GM19238 (cell line): Measurements from ENCODE around the gene ZNF217.
"Not testable (repeated sequence)": the region's sequence is repeated elsewhere in the genome, so short reads cannot be mapped to it uniquely, and the experiment has no call there.

Experiments
- DNase-seq: peaks from one replicate; pipeline ENCODE4 v3.0.0; 2011; ENCODE audit warnings: low spot score; ENCODE audit not compliant: insufficient read length

Gene ZNF217

DNA sequence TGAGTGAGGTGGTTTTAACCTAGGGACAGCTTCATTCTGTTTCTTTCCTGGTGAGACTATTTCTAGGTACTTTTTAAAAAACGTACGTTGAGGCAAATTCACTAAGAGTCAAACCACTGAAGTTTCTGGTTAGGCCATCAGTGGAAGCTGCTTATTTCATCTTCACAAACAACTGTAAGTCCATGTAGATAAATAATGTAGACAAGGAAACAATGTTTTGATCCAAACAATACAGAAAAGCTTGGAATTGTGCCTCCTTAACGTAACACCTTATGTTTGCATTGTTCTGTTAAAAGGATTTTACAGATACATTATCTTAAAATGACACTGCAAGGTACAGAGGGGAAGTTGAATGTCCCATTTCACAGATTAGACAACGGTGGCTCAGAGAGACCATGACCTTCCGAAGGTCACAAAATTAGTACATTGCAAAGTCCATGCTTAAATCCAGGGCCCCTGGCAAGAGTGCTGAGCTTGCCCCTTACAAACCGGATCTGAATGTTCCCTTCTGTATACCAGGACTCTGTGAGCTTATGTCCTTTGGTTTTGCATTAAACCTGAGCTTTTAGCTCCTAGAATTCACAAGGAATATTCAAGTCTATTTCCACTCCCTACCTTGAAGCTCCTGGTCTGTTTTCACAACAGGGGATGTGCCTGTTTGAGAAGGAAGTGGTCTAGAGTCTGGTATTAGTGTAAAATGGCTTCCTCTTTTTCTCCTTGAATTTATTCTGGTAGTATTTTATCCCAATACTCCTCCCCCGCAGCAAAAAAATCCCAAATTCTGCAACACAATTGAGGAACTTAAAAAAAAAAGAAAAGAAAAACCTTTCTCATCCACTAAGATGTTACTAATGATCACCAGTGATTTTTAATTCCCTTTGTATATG is 28.9 kb upstream of the ZNF217 start:
- DNase-seq = no peak

DNA sequence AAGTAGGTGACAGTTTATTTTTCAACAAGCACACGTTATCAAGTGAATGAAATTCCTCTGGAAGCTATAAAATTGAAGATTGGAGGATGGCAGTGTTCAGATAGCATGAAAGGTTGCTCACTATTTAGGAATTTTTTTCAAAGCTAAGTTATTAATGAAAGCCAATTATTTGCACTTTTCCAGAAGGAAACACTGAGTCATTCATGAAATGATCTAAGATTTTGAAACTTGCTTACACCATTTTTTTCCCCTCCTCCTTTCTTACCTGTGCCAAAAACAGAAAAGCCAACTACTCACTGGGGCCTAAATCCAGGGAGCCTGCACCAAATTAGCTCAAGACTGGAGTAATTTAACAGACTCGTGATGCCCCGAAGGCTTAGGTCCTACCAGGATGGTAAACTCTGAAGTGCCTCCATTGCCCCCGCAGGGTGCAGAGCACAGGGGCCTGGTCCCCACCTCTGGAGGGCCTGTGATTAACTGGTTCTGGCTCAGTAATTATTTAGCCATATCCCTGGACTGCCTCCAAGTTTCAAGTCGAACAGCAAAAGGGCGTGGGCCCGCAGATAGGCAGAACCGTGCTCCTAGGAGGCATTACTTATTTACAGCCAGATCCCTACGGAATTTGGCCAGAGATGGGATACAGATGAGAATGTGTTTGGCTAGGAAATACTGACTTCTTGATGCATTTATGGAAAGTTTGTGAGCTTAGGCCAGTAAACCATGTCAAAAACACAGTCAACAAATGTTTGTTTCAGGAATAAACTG is 28.0 kb upstream of the ZNF217 start:
- DNase-seq = no peak

DNA sequence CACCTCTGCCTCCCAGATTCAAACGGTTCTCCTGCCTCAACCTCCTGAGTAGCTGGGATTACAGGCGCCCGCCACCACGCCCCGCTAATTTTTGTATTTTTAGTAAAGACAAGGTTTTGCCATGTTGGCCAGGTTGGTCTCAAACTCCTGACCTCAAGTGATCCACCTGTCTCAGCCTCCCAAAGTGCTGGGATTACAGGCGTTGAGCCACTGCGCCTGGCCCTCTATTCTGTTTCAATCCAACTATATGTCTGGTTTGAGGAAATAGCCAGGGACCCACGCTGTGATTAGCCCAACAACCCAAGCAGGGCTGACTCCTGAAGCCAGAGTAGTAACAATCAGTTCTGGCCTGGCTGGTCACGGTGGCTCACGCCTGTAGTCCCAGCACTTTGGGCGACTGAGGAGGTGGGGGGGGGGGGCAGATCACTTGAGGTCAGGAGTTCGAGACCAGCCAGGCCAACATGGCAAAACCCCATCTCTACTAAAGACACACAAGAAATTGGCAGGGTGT is 24.9 kb upstream of the ZNF217 start:
- DNase-seq = not testable (repeated sequence)

DNA sequence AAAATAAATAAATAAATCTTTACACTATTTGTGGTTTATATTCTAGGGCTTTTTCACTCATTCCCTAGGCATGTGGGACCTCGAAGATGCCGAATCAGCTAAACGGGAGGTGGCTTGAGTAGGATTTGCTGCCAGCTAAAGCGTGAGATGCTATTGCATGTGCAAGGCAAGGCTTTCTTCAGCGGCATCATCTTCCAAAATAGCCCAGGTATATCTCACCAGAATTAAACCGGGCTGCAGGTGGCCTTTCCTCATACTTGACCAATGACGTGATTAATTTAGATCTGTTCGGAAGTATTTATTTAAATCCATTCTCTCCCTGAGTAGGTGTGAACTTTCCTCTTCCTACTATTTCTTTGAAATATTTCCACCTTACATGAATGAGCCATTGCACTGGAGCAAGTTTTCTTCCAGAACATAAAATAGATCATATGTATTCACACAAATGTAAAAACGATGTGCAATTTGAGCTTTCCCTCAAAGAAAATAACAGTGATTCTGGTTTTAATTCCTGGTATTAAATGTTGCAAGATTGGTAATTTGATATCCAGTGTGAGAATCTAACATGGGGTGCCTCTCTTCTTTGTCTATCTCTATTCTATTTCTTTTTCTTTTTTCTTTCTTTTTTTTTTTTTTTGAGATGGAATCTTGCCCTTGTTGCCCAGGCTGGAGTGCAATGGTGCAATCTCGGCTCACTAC is 24.3 kb upstream of the ZNF217 start:
- no peak for DNase-seq

DNA sequence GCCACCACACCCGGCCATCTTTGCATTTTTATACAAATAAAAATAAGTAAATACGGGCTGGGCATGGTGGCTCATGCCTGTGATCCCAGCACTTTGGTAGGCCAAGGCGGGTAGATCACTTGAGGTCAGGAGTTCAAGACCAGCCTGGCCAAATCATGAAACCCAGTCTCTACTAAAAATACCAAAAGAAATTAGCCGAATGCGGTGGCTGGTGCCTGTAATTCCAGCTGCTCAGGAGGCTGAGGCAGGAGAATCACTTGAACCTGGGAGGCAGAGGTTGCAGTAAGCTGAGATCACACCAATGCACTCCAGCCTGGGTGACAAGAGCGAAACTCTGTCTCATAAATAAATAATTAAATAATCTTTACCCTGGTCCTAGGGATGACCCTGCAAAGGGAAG is 22.9 kb upstream of the ZNF217 start:
- DNase-seq = not testable (repeated sequence)

DNA sequence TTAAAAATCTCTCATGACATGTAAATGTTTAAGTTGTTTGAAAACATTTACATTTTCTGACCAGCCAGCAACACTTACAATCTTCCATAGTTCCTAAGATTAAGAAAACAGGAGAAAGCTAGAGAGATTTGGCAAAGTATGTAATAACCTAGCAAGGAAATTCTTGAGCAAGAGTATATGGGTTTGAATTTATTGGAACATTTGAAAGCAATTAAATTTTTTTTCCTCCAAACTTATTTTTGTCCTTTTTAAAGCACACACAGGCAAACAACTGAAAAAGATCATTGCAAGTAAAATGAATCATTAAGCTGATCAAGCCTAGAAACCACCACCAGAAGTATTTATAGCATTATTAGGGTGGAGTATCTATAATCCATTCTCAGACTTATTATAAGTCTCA is 20.1 kb upstream of the ZNF217 start:
- no peak for DNase-seq

DNA sequence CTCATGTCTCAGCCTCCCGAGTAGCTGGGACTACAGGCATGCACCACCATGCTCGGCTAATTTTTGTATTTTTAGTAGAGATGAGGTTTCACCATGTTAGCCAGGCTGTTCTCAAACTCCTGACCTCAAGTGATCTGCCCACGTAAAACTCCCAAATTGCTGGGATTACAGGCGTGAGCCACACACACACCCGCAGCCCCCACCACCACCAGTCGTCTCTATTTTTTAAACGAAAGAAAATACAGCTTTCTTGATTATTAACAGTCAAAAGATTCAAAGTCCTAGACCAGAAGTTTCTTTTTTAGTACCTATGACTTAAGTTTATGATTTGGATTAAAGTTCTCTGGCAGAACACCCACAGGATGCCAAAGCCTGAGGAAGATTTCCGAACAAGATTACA is 18.6 kb upstream of the ZNF217 start:
- not testable (repeated sequence) for DNase-seq

DNA sequence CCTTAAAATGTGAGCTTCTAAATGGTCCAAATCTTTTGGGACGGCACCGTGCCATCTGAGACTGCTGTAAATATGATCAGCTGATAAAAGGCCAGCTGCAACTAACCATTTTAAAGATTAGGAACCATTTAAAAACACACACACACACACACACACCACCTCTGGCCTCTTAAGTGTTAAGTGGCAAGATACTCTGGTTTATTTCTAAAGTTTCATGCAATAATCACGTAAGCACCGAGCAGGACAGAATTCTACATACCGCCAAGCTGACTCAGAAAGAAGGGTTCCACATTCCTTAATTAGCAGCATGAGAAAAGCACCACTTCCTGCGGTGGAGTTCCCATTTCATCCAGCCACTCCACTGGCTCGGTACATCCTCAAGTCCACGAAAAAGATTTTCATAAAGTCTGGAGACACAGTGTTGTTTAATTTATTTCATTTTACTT is 17.8 kb upstream of the ZNF217 start:
- no peak for DNase-seq

DNA sequence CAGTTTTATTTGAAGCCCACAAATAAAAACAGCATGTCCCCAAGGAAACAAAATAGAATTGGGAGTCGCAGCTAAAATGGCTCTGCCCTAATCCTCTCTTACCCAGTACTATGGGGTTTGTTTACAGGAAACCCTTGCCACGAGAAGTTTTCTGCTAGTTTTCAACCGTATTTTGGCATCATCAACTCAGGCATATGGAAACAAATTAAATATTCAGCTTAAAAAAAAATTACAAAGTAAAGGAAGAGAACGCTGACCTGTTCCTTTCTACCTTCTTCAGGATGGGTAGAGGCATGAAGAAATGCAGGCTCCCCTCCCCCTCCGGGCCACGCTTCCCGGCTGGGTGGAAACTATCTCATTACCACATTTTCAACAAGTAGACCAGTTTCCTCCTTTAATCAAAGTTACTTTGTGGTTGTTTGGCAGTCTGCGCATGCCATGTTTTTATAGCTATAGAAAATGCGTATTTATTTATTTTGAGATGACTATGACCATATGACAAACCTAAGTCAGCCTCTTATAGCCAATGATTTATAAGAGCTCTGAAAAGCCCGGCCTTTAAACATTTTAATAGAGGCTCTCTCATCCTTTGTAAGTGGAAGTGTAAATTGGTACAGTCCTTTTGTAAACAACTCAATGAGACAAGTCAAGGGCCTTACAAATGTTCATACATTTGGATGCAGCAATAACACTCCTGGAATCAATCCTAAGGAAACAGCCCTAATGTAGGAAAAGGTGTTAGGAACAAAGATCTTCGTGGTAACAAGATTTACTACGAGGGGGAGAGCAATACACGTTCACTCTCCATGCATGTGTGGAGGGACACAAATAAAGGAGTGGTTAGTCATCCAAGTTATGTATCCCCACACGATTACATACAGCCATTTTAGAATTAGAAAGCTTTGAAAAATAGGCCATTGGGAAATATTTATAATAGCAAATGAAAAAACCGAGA is 16.1 kb upstream of the ZNF217 start:
- no peak for DNase-seq

DNA sequence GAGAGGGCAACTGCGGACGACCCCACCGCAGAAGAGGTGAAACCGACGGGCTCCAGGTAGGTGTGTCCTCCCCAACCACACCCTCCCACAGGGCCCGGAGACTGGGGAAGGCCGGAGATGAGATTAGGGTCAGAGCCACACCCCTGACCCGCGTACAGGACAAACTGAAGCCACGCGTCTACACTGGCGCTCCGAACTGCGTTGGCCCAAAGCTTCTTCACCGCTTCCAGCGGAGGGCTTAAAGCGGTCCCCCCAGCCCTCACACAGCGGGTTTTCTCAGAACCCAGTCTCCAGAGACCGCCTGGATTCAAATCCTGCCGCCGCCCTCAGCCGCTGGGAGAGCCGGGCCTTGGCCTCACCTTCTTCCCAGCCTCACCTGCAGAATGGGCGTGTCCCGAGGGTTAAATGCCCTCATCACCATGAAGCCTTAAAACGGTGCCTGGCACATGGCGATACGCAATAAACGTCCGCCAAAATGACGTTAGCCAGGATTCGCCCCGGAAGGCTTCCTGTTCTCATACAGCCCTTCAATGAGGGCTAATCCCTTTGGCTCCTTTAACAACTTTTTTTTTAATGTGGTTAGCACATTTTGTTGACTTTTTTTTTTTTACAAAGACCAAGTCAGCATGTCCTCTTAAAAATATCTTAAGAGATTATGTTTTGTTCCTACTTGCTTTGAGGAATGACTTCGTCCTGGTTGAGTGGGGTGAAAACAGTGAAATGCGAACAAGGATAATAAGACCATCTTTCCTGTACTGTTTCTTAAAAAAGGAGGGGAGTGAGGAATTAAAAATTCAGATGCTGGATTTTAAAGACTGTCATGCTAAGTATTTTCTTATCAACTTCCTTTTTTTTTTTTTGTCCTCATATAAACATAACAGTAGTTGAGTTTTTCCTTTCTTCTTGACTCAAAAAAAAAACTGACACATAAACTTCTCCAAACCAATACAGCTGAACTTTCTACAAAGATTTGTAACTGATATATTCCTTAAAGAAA is 15.1 kb upstream of the ZNF217 start:
- no peak for DNase-seq

DNA sequence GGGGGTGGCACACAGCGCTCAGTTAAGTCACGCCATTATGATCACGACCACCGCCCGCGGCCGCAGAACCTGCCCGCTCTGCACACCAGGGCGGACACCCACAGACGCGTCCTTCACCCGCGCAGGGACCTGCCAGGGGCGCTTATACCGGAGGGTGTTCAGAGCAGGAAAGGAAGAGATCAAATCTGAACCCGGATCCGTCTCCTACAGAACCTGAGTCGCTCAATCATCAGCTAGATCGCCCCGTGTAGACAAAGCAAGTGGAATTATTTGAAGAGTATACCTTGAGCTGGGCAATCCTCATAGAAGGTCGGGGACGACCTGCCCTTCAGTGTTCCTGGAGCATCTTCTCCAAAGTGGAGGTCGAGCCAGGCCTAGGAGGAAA is 14.4 kb upstream of the ZNF217 start:
- DNase-seq = no peak

DNA sequence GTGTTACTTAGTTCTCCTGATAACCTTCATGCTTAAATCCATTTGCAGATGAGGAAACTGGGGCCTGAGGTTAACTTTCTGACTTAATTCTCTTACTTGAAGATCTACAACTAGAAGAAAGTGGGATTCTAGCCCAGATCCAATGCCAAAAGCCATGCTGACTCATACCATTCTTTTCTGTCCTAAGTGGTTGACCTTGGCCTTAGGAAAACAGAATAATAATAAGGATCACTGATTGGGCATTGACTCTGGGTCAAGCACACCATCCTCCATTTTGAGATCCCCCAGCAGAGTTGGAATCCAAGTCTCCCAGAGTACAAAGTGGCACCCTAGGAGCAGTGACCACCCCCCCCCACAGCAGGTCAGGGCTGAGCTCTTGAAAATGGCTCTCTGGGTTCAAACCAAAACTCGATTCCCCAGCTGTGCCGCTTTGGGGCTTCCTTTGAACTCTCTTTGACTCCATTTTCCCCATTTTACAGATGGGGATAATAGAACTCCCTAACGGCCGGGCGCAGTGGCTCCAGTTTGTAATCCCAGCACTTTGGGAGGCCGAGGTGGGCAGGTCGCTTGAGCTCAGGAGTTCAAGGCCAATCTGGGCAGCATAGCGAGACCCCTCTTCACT is 12.8 kb upstream of the ZNF217 start:
- no peak for DNase-seq

DNA sequence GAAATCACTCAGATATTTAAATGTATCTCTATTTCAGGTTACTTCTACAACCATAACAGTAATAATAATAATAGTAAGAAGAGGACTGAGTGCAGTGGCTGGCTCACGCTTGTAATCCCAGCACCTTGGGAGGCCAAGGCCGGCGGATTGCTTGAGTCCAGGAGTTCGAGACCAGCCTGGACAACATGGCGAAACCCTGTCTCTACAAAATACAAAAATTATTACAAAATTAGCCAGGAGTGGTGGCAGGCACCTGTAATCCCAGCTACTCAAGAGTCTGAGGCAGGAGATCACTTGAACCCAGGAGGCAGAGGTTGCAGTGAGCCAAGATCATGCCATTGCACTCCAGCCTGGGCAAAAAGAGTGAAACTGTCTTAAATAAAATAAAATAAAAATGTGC is 11.8 kb upstream of the ZNF217 start:
- DNase-seq = not testable (repeated sequence)

DNA sequence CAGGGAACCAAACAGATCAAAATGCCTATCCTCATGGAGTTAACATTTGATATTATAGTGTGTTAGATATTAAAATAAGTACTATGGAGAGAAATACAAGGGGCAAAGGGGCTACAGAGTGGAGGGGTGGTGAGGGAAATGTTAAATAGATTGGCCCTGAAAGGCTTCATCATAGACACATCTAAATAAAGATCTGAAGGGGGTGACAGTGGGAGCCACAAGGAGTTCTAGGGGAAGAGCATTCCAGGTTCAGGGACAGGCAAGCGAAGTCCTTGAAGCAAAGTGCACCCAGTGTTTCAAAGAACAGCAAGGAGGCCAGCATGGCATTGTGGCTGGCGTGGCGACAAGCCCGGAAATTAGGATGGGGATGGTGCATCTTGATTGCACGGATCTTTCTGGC is 11.2 kb upstream of the ZNF217 start:
- DNase-seq = not testable (repeated sequence)

DNA sequence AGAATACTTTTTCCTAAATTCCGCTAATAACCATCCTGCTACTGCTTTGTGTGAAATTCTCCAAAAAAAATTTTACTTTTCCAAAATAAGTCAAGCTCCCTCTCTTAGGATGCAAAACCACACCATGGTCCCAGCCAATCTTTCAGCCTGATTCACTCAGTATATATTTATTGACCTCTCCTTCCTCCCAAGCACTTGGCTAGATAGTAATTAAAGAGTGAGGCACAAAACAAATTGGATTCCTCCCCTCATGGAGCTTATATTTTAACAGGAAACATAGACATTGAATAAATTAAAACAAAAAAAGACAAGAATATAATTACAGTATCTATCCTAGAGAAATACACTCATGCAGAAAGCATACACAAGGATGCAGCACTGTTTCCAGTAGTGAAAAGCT is 9.0 kb upstream of the ZNF217 start:
- no peak for DNase-seq

DNA sequence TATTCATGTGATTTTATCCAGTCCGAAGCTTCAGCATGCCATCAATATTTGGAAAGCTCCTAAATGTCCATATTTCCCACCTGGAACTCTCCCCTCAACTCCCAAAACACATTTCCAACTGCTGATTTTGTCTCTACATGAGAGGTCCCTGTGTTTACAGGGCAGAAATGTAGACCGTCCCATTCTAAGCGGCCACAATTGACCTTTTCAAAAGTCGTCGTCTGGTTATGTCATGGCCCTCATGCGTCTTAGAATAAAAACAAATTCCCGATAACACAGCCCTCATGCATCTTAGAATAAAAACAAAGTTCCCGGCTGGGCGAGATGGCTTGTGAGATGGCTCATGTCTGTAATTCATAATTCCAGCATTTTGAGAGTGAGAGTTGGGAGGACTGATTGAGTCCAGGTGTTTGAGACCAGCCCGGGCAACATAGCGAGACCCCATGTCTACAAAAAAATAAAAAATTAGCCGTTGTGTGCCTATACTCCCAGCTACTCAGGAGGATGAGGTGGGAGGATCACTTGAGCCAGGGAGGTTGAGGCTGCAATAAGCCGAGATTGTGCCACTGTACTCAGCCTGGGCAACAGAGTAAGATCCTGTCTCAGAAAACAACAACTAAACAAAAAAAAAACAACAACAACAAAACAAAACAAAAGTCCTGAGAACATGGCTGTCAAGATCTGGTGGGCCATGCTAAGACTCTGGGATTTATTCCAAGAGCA is 6.4 kb upstream of the ZNF217 start:
- no peak for DNase-seq

DNA sequence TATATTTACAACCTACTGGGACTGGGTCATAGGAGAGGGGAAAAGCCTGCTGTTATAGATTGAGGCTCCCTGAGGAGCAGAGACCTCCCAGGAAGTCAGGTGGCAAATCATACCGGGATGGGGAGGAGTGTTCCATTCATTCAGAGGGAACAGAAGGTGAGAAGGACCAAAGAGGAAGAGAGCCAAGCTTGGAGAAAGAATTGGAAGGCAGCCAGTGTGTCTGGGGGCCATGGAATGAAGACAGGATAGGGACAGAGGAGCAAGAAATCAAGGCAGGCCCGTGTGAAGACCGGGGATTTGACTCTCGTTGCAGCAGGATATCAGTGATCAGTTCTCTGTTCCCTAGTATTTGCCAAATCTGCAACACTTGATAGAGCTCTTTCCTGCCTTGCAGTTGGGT is 5.7 kb upstream of the ZNF217 start:
- DNase-seq = no peak

DNA sequence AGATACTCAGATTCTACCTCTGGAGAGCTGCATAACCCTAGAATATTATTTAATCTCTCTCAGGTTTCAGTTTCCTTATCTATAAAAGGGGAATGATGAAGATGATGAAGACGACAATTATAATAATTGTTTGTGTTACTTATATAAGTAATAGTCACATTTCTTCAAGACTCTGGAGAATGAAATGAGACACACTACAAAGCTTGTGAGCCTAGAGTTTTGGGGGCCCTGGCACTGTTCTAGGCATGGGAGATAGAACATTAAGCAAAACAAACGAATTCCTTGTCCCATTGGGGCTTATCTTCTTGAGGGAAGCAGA is 5.4 kb upstream of the ZNF217 start:
- no peak for DNase-seq
